GM12878 (cell line): ENCODE measurements around the gene PRR7. TPM values are rescaled to one million over a fixed set of nuclear protein-coding genes. Genes with fewer than 3 reads are reported as not detected.

Source experiments
- ATAC-seq: fragments of 200-7000 bp; cut with Tn5 transposase; 3 replicates; pipeline ENCODE4 v1.9.1; 2020; ENCODE audit warnings: mild to moderate bottlenecking, moderate library complexity
- BruUV-seq: library from RNA; stranded (reverse); fragments of 400-500 nt; replicated peaks from 2 replicates; lab custom pipeline; 2021; lab: Mats Ljungman, UMichigan
- CTCF ChIA-PET: fragments of 300-600 bp; sonication (Branson Sonifier 250); formaldehyde crosslinking; extraction: SDS; loops from one replicate; lab custom pipeline; 2021; ENCODE audit warnings: inconsistent platforms; lab: Yijun Ruan, JAX
- POLR2A ChIA-PET: fragments of 350-600 bp; formaldehyde crosslinking; extraction: SDS; loops from one replicate; lab custom pipeline; 2021; ENCODE audit warnings: inconsistent platforms; lab: Charles Lee
- RAD21 ChIA-PET: fragments of 300-600 bp; sonication (Branson Sonifier 250); formaldehyde crosslinking; loops from one replicate; lab custom pipeline; 2023; ENCODE audit warnings: antibody characterized with exemption; ENCODE audit not compliant: unreplicated experiment; lab: Charles Lee
- SMC1A ChIA-PET: fragments of 300-600 bp; sonication (Branson Sonifier 250); formaldehyde crosslinking; loops from one replicate; lab custom pipeline; 2023; ENCODE audit not compliant: unreplicated experiment, uncharacterized antibody; lab: Charles Lee
- DNase-seq: peaks from one replicate; pipeline ENCODE4 v3.0.0-alpha.2; 2011; ENCODE audit warnings: low read depth, low spot score
- FAIRE-seq: peaks from 3 replicates; lab custom pipeline; 2011; peaks lifted over from hg19 to GRCh38; lab: Jason Lieb, UNC
- H2AFZ ChIP-seq: 2 replicates; pipeline ENCODE4 v1.6.0; 2011; ENCODE audit warnings: low read depth, low read length, control low read depth; ENCODE audit not compliant: control insufficient read depth
- H3K27ac ChIP-seq: 2 replicates; pipeline ENCODE4 v1.5.1; 2011; ENCODE audit warnings: control low read depth; ENCODE audit not compliant: control insufficient read depth, insufficient read depth
- H3K27me3 ChIP-seq, 2 experiments: replicated peaks in 1 of 2; 2 replicates each; pipeline versions ENCODE4 v1.6.0 to v1.6.1; 2011; ENCODE audit warnings: low read length in 1 of 2; ENCODE audit not compliant: control insufficient read depth in 2 of 2, insufficient read depth in 2 of 2
- H3K36me3 ChIP-seq, 2 experiments: 2 replicates each; pipeline ENCODE4 v1.5.1; 2011; ENCODE audit warnings: low read length in 1 of 2; ENCODE audit not compliant: control insufficient read depth in 2 of 2, insufficient read depth in 2 of 2
- H3K4me1 ChIP-seq: 2 replicates; pipeline ENCODE4 v1.6.1; 2011; ENCODE audit warnings: mild to moderate bottlenecking, low read length, moderate library complexity, mixed read lengths; ENCODE audit not compliant: control insufficient read depth, insufficient read depth
- H3K4me2 ChIP-seq: 2 replicates; pipeline ENCODE4 v1.6.0; 2011; ENCODE audit warnings: control low read depth; ENCODE audit not compliant: control insufficient read depth, insufficient read depth
- H3K4me3 ChIP-seq: fragments of 200-600 bp; sonication (generic); 2 replicates; pipeline ENCODE4 v1.5.1; 2016
- H3K79me2 ChIP-seq: 2 replicates; pipeline ENCODE4 v1.6.0; 2011; ENCODE audit warnings: low read length; ENCODE audit not compliant: control insufficient read depth, insufficient read depth
- H3K9ac ChIP-seq: 2 replicates; pipeline ENCODE4 v1.8.0; 2011; ENCODE audit warnings: low read length, control low read depth, mixed read lengths; ENCODE audit not compliant: control insufficient read depth, insufficient read depth
- H3K9me3 ChIP-seq: replicated peaks from 3 replicates; pipeline ENCODE4 v1.5.1; 2011; ENCODE audit warnings: mild to moderate bottlenecking, low read length; ENCODE audit not compliant: control insufficient read depth, insufficient read depth
- H4K20me1 ChIP-seq: 2 replicates; pipeline ENCODE4 v1.6.0; 2011; ENCODE audit not compliant: control insufficient read depth, insufficient read depth
- BACH1 ChIP-seq: fragments of 450-650 bp; IDR thresholded peaks from 2 replicates; pipeline ENCODE4 v1.6.1; 2017; ENCODE audit warnings: mild to moderate bottlenecking, borderline replicate concordance
- HCFC1 ChIP-seq: fragments of 150-350 bp; IDR thresholded peaks from 2 replicates; pipeline ENCODE4 v1.6.1; 2014; ENCODE audit warnings: low read length
- IKZF2 ChIP-seq, 2 experiments: fragments of 450-650 bp; IDR thresholded peaks; 2 replicates each; pipeline ENCODE4 v1.6.1; 2017; ENCODE audit warnings: mild to moderate bottlenecking in 2 of 2, moderate library complexity in 2 of 2
- LARP7 ChIP-seq: fragments of 450-650 bp; IDR thresholded peaks from 2 replicates; pipeline ENCODE4 v1.6.1; 2017; ENCODE audit warnings: mild to moderate bottlenecking
- MEF2B ChIP-seq: fragments of 450-650 bp; IDR thresholded peaks from 2 replicates; pipeline ENCODE4 v1.6.1; 2018; ENCODE audit warnings: mild to moderate bottlenecking, moderate library complexity; ENCODE audit not compliant: partially characterized antibody, poor library complexity, severe bottlenecking
- NBN ChIP-seq: fragments of 450-650 bp; IDR thresholded peaks from 2 replicates; pipeline ENCODE4 v1.6.1; 2016
- POLR2AphosphoS2 ChIP-seq: IDR thresholded peaks from 2 replicates; pipeline ENCODE4 v1.6.1; 2011; ENCODE audit warnings: low read depth, mild to moderate bottlenecking, low read length, improper control_type of control experiment, moderate library complexity
- POLR2AphosphoS5 ChIP-seq: IDR thresholded peaks from 2 replicates; pipeline ENCODE4 v1.6.1; 2011; ENCODE audit warnings: mild to moderate bottlenecking, low read length, inconsistent platforms
- RELA ChIP-seq: fragments of 450-650 bp; IDR thresholded peaks from 2 replicates; pipeline ENCODE4 v1.8.0; 2014; ENCODE audit warnings: borderline replicate concordance; ENCODE audit not compliant: partially characterized antibody
- SIN3A ChIP-seq: IDR thresholded peaks from 2 replicates; pipeline ENCODE4 v1.6.1; 2012; ENCODE audit warnings: low read depth, low read length, improper control_type of control experiment
- SMAD5 ChIP-seq: IDR thresholded peaks from 2 replicates; pipeline ENCODE4 v1.6.1; 2016; ENCODE audit warnings: antibody characterized with exemption, low read depth
- TCF3 ChIP-seq: IDR thresholded peaks from 2 replicates; pipeline ENCODE4 v1.6.1; 2012; ENCODE audit warnings: low read depth, mild to moderate bottlenecking, low read length, borderline replicate concordance; ENCODE audit not compliant: insufficient read depth
- ZNF274 ChIP-seq: IDR thresholded peaks from one replicate; pipeline ENCODE4 v1.8.0; 2011; ENCODE audit not compliant: insufficient read length, insufficient read depth
- WGBS: methylation state at CpG from one replicate; pipeline ENCODE4 v1.1.6; 2016; ENCODE audit warnings: low lambda C conversion rate; ENCODE audit not compliant: insufficient replicate concordance, insufficient coverage; ENCODE audit errors: missing lambda C conversion rate; 5-methylcytosine and 5-hydroxymethylcytosine counted together
- in situ Hi-C: fragments of 300-500 bp; cut with MboI; formaldehyde crosslinking; loops from 9 replicates; pipeline ENCODE4 v1.14.3; 2018; ENCODE audit warnings: mixed read lengths
- intact Hi-C: fragments of 100-400 bp; cut with micrococcal nuclease; formaldehyde crosslinking; loops from one replicate; pipeline ENCODE4 v1.14.2; 2022; ENCODE audit not compliant: unreplicated experiment
- polyA plus RNA-seq, 11 experiments: library from polyadenylated mRNA; depleted of rRNA in 4 of 11; unstranded in 6 of 11; stranded (reverse) in 5 of 11; fragments of >200 nt; fragmentation: Nextera tagmentation in 4 of 11; fragmentation: Illumina TruSeq in 1 of 11; extraction: Ambion mirVana in 4 of 11; extraction: Trizol in 1 of 11; gene quantifications; 1 replicate in 1 of 11; 2 replicates in 10 of 11; pipeline versions ENCODE4 v1.2.1 to v1.2.3, GENCODE V29; 2011 to 2016; ENCODE audit warnings: inconsistent platforms in 2 of 11, missing spikeins in 2 of 11, low read depth in 1 of 11
- total RNA-seq, 4 experiments: library from RNA; depleted of rRNA in 3 of 4; stranded (reverse); fragments of >200 nt in 3 of 4; fragmentation: Illumina TruSeq in 1 of 4; extraction: Trizol in 1 of 4; gene quantifications; 2 replicates each; pipeline versions ENCODE4 v1.2.1 to v1.2.3, GENCODE V29; 2013 to 2021
- TF ChIP-seq, protein P1 (sequence below): fragments of 450-650 bp; conservative IDR thresholded peaks from 2 replicates; pipeline ENCODE4 v1.6.1; 2017; ENCODE audit warnings: mild to moderate bottlenecking, moderate library complexity
- TF ChIP-seq, protein P2 (sequence below): IDR thresholded peaks from 2 replicates; pipeline ENCODE4 v1.6.1; 2012; ENCODE audit warnings: low read depth, low read length, improper control_type of control experiment
- TF ChIP-seq, protein P3 (sequence below): fragments of 450-650 bp; IDR thresholded peaks from 2 replicates; pipeline ENCODE4 v1.6.1; 2017; ENCODE audit warnings: low read depth, mild to moderate bottlenecking, moderate library complexity

The PRR7 gene
- total and polyA plus RNA-seq, 10 of the 15 experiments (the other 5 are each of a cell fraction or from before 2014, with no cell fraction given), result 0.09 to 18.8 (median 4.6) TPM; not detected in 2

DNA sequence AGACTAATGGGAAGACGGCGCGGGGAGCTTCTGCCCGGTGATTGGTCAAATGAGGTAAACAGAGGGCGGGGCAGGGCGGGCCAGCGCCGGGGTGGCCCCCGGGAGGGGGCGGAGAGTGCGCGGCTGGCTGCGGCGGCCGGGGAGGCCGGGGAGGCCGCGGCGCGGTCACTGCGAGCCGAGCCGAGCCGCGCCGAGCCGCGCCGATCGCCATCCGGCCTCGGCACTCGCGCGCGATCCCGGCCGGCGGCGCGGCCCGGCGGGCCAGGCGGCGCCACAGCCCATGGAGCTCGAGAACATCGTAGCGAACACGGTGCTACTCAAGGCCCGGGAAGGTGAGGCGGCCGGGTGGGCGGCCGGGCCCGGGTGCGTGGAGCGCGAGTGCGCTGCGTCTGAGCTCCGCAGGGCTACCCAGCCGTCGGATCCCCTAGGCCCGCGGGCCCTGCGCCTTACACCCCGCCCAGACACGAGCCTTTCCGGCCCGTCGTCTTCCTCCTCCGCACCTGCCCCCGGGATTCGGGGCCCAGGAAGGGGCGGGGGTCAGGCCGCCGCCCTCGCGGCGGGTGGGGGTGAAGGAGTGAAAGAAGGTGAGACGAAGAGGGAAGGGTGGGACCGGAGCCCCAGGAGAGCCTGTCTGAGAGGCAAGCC, 19.9 kb upstream of the PRR7 start, which contains the start of gene GRK6 (continued):
- no peak for TF ChIP-seq IKZF2 (IDR thresholded peaks at IDR 0.05)
- no peak; the same call in 1 of the 2 replicates for TF ChIP-seq SIN3A
- TF ChIP-seq ZNF274, result no peak
- peak; percentile 97 for TF ChIP-seq LARP7
- TF ChIP-seq, protein P1, sequence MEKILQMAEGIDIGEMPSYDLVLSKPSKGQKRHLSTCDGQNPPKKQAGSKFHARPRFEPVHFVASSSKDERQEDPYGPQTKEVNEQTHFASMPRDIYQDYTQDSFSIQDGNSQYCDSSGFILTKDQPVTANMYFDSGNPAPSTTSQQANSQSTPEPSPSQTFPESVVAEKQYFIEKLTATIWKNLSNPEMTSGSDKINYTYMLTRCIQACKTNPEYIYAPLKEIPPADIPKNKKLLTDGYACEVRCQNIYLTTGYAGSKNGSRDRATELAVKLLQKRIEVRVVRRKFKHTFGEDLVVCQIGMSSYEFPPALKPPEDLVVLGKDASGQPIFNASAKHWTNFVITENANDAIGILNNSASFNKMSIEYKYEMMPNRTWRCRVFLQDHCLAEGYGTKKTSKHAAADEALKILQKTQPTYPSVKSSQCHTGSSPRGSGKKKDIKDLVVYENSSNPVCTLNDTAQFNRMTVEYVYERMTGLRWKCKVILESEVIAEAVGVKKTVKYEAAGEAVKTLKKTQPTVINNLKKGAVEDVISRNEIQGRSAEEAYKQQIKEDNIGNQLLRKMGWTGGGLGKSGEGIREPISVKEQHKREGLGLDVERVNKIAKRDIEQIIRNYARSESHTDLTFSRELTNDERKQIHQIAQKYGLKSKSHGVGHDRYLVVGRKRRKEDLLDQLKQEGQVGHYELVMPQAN, result peak; percentile 70; the same call in 1 of the 2 replicates
- TF ChIP-seq TCF3, result 0 out of 2 replicates have a peak, but pooled peaks have one; percentile 10

DNA sequence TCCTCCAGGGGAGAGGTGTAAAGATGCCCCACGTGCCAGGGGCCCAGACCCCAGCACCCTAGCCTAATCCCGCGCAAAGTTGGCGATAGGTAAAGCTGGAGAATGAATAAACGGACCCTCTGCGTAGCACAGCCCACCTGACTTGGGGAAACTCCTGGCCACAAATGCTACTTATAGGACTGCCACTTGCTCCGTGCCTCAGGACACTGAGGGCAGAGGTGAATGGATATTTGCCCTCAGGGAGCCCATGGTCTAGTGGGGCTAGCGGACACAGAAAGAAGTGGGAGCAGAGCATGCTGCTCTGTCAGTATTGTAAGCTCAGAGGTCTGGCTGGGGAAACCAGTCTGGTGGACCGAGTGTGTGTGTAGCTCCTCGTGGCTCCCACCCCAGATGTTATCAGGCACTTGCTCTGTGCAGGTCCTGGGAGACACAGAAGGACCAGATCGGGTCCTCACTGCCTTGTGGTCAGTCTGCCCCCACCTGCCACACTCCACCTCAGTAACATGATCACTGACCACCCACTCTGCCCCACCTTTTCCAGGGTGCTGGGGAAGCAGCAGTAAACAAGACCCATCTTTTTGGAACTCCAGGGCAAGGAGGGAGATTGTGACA, 19.3 kb upstream of the PRR7 start:
- no peaks in the 10 kb centered on the region for H3K9me3 ChIP-seq
- H3K9ac ChIP-seq, result peak overlapping the region; percentile 93
- H3K4me2 ChIP-seq, result peak overlapping the region; percentile 65
- RAD21 ChIA-PET, result interaction anchor here (1.2 to 11.0 kb wide), 7 partner anchors 15 to 36 kb away, joined by 3 to 288 read pairs (median 7); partner anchors contain the start of gene PRR7
- in situ Hi-C loops, result no loop called here
- H4K20me1 ChIP-seq, result no peaks in the 10 kb centered on the region
- SMC1A ChIA-PET, result interaction anchor here (1.0 to 7.5 kb wide), 8 partner anchors 14 to 81 kb away, joined by 3 to 64 read pairs (median 32); partner anchors contain the start of genes PFN3 and PRR7
- ATAC-seq (no peak), DNase-seq (no peak), FAIRE-seq (no peak)
- under 1% methylated on average over 11 of the region's 11 CpGs for WGBS
- intact Hi-C loops, result loop anchor here (1.0 to 2.0 kb wide), 2 partner anchors 24 to 27 kb away; no protein-coding TSS in a partner anchor
- BruUV-seq, result TSS peak; percentile 66
- H3K79me2 ChIP-seq, result peaks cover 52% of the 10 kb centered on the region
- POLR2A ChIA-PET, result interaction anchor here (0.6 to 13.4 kb wide), 10 partner anchors 11 to 77 kb away, joined by 3 to 358 read pairs (median 6); partner anchors contain the start of genes F12, PDLIM7, PFN3 and PRR7
- CTCF ChIA-PET, result interaction anchor here (0.7 to 13.2 kb wide), 11 partner anchors 13 to 327 kb away, joined by 3 to 188 read pairs (median 10); partner anchors contain the start of genes PFN3 and PRR7
- no peak overlapping the region for H2AFZ ChIP-seq
- H3K27ac ChIP-seq, result peak overlapping the region; percentile 94
- H3K4me1 ChIP-seq, result peaks cover 51% of the 10 kb centered on the region
- peak overlapping the region; percentile 83 for H3K4me3 ChIP-seq
- no peaks in the 10 kb centered on the region for H3K27me3 ChIP-seq
- H3K36me3 ChIP-seq, result peaks cover 3% of the 10 kb centered on the region in 2 experiments; a peak in 3 of 4 replicates
- TF ChIP-seq, protein P2, sequence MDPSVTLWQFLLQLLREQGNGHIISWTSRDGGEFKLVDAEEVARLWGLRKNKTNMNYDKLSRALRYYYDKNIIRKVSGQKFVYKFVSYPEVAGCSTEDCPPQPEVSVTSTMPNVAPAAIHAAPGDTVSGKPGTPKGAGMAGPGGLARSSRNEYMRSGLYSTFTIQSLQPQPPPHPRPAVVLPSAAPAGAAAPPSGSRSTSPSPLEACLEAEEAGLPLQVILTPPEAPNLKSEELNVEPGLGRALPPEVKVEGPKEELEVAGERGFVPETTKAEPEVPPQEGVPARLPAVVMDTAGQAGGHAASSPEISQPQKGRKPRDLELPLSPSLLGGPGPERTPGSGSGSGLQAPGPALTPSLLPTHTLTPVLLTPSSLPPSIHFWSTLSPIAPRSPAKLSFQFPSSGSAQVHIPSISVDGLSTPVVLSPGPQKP, result no peak
- TF ChIP-seq RELA (peak; percentile 30), SIN3A (0 out of 2 replicates have a peak, but pooled peaks have one; percentile 6), HCFC1 (no peak), POLR2AphosphoS2 (0 out of 2 replicates have a peak, but pooled peaks have one; percentile 57), BACH1 (no peak), MEF2B (peak; percentile 2), POLR2AphosphoS5 (peak; percentile 49), NBN (peak; percentile 51; the same call in 1 of the 2 replicates), SMAD5 (0 out of 2 replicates have a peak, but pooled peaks have one; percentile 5)
- TF ChIP-seq, protein P3, sequence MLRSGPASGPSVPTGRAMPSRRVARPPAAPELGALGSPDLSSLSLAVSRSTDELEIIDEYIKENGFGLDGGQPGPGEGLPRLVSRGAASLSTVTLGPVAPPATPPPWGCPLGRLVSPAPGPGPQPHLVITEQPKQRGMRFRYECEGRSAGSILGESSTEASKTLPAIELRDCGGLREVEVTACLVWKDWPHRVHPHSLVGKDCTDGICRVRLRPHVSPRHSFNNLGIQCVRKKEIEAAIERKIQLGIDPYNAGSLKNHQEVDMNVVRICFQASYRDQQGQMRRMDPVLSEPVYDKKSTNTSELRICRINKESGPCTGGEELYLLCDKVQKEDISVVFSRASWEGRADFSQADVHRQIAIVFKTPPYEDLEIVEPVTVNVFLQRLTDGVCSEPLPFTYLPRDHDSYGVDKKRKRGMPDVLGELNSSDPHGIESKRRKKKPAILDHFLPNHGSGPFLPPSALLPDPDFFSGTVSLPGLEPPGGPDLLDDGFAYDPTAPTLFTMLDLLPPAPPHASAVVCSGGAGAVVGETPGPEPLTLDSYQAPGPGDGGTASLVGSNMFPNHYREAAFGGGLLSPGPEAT, result peak; percentile 46; the same call in 1 of the 2 replicates
